H9 (cell line): ENCODE data around the gene CLEC16A. TPM values are rescaled to one million over a fixed set of nuclear protein-coding genes. Genes with fewer than 3 reads are reported as not detected.

Experiments
- DNase-seq: peaks from one replicate; pipeline ENCODE4 v3.0.0-alpha.2; 2017
- H2AFZ ChIP-seq: one replicate; pipeline ENCODE4 v1.6.1; 2013; ENCODE audit warnings: mild to moderate bottlenecking, low read length, control low read depth, moderate library complexity
- H2AK5ac ChIP-seq: 2 replicates; pipeline ENCODE4 v1.6.1; 2013; ENCODE audit warnings: low read length, control low read depth, mixed read lengths; ENCODE audit not compliant: insufficient read length
- H2BK120ac ChIP-seq: one replicate; pipeline ENCODE4 v1.6.1; 2013; ENCODE audit warnings: low read depth, mild to moderate bottlenecking, low read length, control low read depth, inconsistent platforms; ENCODE audit not compliant: poor library complexity, severe bottlenecking
- H2BK12ac ChIP-seq: 2 replicates; pipeline ENCODE4 v1.6.1; 2013; ENCODE audit warnings: low read length, control low read depth, mixed read lengths, low read depth; ENCODE audit not compliant: insufficient read length
- H2BK15ac ChIP-seq: 2 replicates; pipeline ENCODE4 v1.6.1; 2013; ENCODE audit warnings: low read depth, low read length, control low read depth
- H2BK20ac ChIP-seq: one replicate; pipeline ENCODE4 v1.6.1; 2013; ENCODE audit warnings: low read depth, mild to moderate bottlenecking, low read length, control low read depth, inconsistent platforms; ENCODE audit not compliant: poor library complexity, severe bottlenecking
- H2BK5ac ChIP-seq: 2 replicates; pipeline ENCODE4 v1.6.1; 2013; ENCODE audit warnings: low read length, control low read depth, mixed read lengths; ENCODE audit not compliant: insufficient read length
- H3K14ac ChIP-seq: 2 replicates; pipeline ENCODE4 v1.6.1; 2013; ENCODE audit warnings: low read length, control low read depth; ENCODE audit not compliant: insufficient read depth
- H3K18ac ChIP-seq: 2 replicates; pipeline ENCODE4 v1.6.1; 2013; ENCODE audit warnings: low read depth, mild to moderate bottlenecking, mixed read lengths, low read length, control low read depth; ENCODE audit not compliant: insufficient read length
- H3K23ac ChIP-seq: 2 replicates; pipeline ENCODE4 v1.6.1; 2013; ENCODE audit warnings: low read length, control low read depth, mixed read lengths, low read depth; ENCODE audit not compliant: insufficient read length
- H3K23me2 ChIP-seq: 2 replicates; pipeline ENCODE4 v1.6.1; 2013; ENCODE audit warnings: low read depth, mild to moderate bottlenecking, mixed read lengths, low read length, control low read depth; ENCODE audit not compliant: insufficient read length, poor library complexity, severe bottlenecking
- H3K27ac ChIP-seq: 2 replicates; pipeline ENCODE4 v1.5.1; 2013; ENCODE audit warnings: low read length, control low read depth, mixed read lengths, low read depth; ENCODE audit not compliant: insufficient read length
- H3K27me3 ChIP-seq: 2 replicates; pipeline ENCODE4 v1.6.1; 2013; ENCODE audit warnings: low read length, control low read depth, inconsistent platforms; ENCODE audit not compliant: insufficient read depth
- H3K4ac ChIP-seq: 2 replicates; pipeline ENCODE4 v1.6.1; 2013; ENCODE audit warnings: low read depth, mild to moderate bottlenecking, control low read depth, inconsistent platforms, low read length, moderate library complexity
- H3K4me1 ChIP-seq: 2 replicates; pipeline ENCODE4 v1.6.1; 2013; ENCODE audit warnings: low read length, control low read depth, inconsistent platforms; ENCODE audit not compliant: insufficient read depth
- H3K4me2 ChIP-seq: 2 replicates; pipeline ENCODE4 v1.6.1; 2013; ENCODE audit warnings: low read length, control low read depth, mixed read lengths; ENCODE audit not compliant: insufficient read length, insufficient read depth
- H3K56ac ChIP-seq: 2 replicates; pipeline ENCODE4 v1.6.1; 2013; ENCODE audit warnings: low read depth, mild to moderate bottlenecking, mixed read lengths, low read length, control low read depth; ENCODE audit not compliant: insufficient read length
- H3K79me1 ChIP-seq: 2 replicates; pipeline ENCODE4 v1.6.1; 2013; ENCODE audit warnings: low read depth, mild to moderate bottlenecking, moderate library complexity, low read length, control low read depth, inconsistent platforms; ENCODE audit not compliant: insufficient read depth, poor library complexity, severe bottlenecking
- H3K79me2 ChIP-seq: 2 replicates; pipeline ENCODE4 v1.6.1; 2013; ENCODE audit warnings: low read length, control low read depth, inconsistent platforms; ENCODE audit not compliant: insufficient read depth
- H3K9ac ChIP-seq: 2 replicates; pipeline ENCODE4 v1.6.1; 2013; ENCODE audit warnings: low read length, control low read depth, mixed read lengths; ENCODE audit not compliant: insufficient read length; ENCODE audit errors: extremely low read depth
- H3K9me3 ChIP-seq: one replicate; pipeline ENCODE4 v1.6.1; 2013; ENCODE audit warnings: low read depth, low read length, inconsistent platforms; ENCODE audit not compliant: control insufficient read depth
- H3T11ph ChIP-seq: one replicate; pipeline ENCODE4 v1.6.1; 2013; ENCODE audit warnings: mild to moderate bottlenecking, low read length, control low read depth, inconsistent platforms
- H4K20me1 ChIP-seq: one replicate; pipeline ENCODE4 v1.6.1; 2013; ENCODE audit not compliant: control insufficient read depth, insufficient read length, insufficient read depth
- H4K5ac ChIP-seq: 2 replicates; pipeline ENCODE4 v1.6.1; 2013; ENCODE audit warnings: low read depth, mild to moderate bottlenecking, mixed read lengths, low read length, control low read depth; ENCODE audit not compliant: insufficient read length
- H4K8ac ChIP-seq: replicated peaks from 2 replicates; pipeline ENCODE4 v1.6.1; 2013; ENCODE audit warnings: low read length, control low read depth, mixed read lengths, low read depth; ENCODE audit not compliant: insufficient read length
- H4K91ac ChIP-seq: 2 replicates; pipeline ENCODE4 v1.6.1; 2013; ENCODE audit warnings: low read depth, mild to moderate bottlenecking, moderate library complexity, mixed read lengths, low read length, control low read depth; ENCODE audit not compliant: insufficient read length
- H3K27ac Mint-ChIP-seq, 3 experiments: 2 replicates in 2 of 3; 3 replicates in 1 of 3; pipeline ENCODE4 v1.8.0; 2020 to 2021; ENCODE audit warnings: mixed read lengths in 3 of 3, mild to moderate bottlenecking in 1 of 3, moderate library complexity in 1 of 3
- H3K27me3 Mint-ChIP-seq: 2 replicates; pipeline ENCODE4 v1.8.0; 2021; ENCODE audit warnings: low read depth, mild to moderate bottlenecking, moderate library complexity, mixed read lengths
- H3K36me3 Mint-ChIP-seq, 3 experiments: 2 replicates in 2 of 3; 3 replicates in 1 of 3; pipeline ENCODE4 v1.8.0; 2020 to 2021; ENCODE audit warnings: low read depth in 3 of 3, mixed read lengths in 3 of 3; ENCODE audit not compliant: insufficient read depth in 1 of 3
- H3K4me1 Mint-ChIP-seq, 2 experiments: 2 replicates each; pipeline ENCODE4 v1.8.0; 2020; ENCODE audit warnings: mixed read lengths in 2 of 2
- H3K4me3 Mint-ChIP-seq, 2 experiments: 2 replicates in 1 of 2; 3 replicates in 1 of 2; pipeline ENCODE4 v1.8.0; 2020 to 2021; ENCODE audit warnings: mild to moderate bottlenecking in 2 of 2, mixed read lengths in 2 of 2, moderate library complexity in 1 of 2
- H3K9me3 Mint-ChIP-seq, 2 experiments: 2 replicates in 1 of 2; 3 replicates in 1 of 2; pipeline ENCODE4 v1.8.0; 2020; ENCODE audit warnings: mild to moderate bottlenecking in 2 of 2, mixed read lengths in 2 of 2, moderate library complexity in 1 of 2
- WGBS: extraction: QIAGEN DNeasy Blood & Tissue Kit; methylation state at CpG from one replicate; pipeline ENCODE4 v1.1.7; 2013; ENCODE audit warnings: missing lambda C conversion rate, low lambda C conversion rate, mixed read lengths; ENCODE audit not compliant: insufficient read length; ENCODE audit errors: extremely low coverage; 5-methylcytosine and 5-hydroxymethylcytosine counted together
- total RNA-seq: library from RNA; stranded (reverse); gene quantifications from 2 replicates; pipeline ENCODE4 v1.2.1, GENCODE V29; 2021
- TF ChIP-seq, protein P1 (sequence below): fragments of 200-600 bp; sonication (generic); conservative IDR thresholded peaks from 3 replicates; pipeline ENCODE4 v1.8.0; 2021; ENCODE audit warnings: antibody characterized with exemption, mild to moderate bottlenecking

The CLEC16A gene
- total RNA-seq, 1 experiment from 2014 or later = 15.2 TPM

DNA sequence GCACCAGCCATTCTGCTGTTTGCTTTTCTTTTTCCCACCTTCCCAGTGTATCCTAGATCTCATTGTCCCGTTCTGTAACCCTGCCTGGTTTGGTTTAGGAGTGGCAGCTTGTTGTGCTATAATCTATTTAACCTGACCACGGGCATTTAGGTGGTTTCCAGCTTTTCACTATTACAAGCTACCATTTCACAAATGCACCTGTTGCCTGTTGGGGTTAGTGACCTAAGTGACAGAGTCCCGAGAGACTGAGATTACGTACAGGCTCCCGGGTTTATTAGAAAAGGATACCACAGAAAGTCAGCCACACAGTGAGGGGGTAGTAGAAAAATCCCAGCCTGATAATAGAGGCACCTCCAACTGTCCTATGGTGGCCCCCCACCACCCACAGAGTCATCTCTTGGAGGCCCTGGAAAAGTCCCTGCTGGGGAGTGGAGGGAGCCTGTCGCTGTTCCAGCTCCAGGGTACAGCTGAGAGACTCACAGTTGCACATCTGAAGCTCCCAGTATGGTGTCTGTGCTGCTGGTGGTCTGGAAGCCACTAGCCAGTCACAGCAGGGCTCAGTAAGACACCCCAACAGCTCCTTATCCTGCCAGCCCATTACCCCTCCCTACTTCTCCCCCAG is 21.2 kb downstream of the CLEC16A start:
- Histone ChIP-seq H3K4me2 (no peak overlapping the region), H2BK15ac (no peak overlapping the region), H3K23ac (no peak overlapping the region), H4K8ac (no peak overlapping the region), H4K5ac (no peak overlapping the region), H3K9me3 (no peaks in the 10 kb centered on the region), H3K79me2 (no peaks in the 10 kb centered on the region), H2AFZ (no peak overlapping the region), H3K23me2 (no peaks in the 10 kb centered on the region), H2AK5ac (no peak overlapping the region), H2BK5ac (no peak overlapping the region), H3K18ac (no peak overlapping the region), H3K14ac (no peak overlapping the region), H3K4me1 (no peaks in the 10 kb centered on the region), H3T11ph (no peak overlapping the region), H3K79me1 (no peaks in the 10 kb centered on the region), H2BK20ac (no peak overlapping the region), H3K27me3 (no peaks in the 10 kb centered on the region), H2BK120ac (no peak overlapping the region), H4K20me1 (no peaks in the 10 kb centered on the region), H3K4ac (no peak overlapping the region), H3K27ac (no peak overlapping the region), H3K9ac (no peak overlapping the region), H3K56ac (no peak overlapping the region), H4K91ac (no peak overlapping the region), H2BK12ac (no peak overlapping the region)
- TF ChIP-seq, protein P1, sequence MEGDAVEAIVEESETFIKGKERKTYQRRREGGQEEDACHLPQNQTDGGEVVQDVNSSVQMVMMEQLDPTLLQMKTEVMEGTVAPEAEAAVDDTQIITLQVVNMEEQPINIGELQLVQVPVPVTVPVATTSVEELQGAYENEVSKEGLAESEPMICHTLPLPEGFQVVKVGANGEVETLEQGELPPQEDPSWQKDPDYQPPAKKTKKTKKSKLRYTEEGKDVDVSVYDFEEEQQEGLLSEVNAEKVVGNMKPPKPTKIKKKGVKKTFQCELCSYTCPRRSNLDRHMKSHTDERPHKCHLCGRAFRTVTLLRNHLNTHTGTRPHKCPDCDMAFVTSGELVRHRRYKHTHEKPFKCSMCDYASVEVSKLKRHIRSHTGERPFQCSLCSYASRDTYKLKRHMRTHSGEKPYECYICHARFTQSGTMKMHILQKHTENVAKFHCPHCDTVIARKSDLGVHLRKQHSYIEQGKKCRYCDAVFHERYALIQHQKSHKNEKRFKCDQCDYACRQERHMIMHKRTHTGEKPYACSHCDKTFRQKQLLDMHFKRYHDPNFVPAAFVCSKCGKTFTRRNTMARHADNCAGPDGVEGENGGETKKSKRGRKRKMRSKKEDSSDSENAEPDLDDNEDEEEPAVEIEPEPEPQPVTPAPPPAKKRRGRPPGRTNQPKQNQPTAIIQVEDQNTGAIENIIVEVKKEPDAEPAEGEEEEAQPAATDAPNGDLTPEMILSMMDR = no peak
- Mint-ChIP-seq H3K4me1 (peaks cover 5% of the 10 kb centered on the region in 2 experiments), H3K36me3 (peaks cover 0 to 10% (median 9%) of the 10 kb centered on the region in 3 experiments; a peak in 4 of 7 replicates), H3K9me3 (no peaks in the 10 kb centered on the region), H3K4me3 (no peak overlapping the region), H3K27me3 (no peaks in the 10 kb centered on the region), H3K27ac (no peak overlapping the region; a peak in 1 of 7 replicates)
- DNase-seq = no peak
- WGBS = no CpG with 5 or more reads among the region's 6 CpGs
